H1 (cell line): Measurements from ENCODE around the gene GOLGA8S.

Experiments
- CEBPB ChIP-seq: IDR thresholded peaks from 2 replicates; pipeline ENCODE4 v1.6.1; 2012; ENCODE audit warnings: low read depth, low read length
- EZH2 ChIP-seq: fragments of 200-600 bp; sonication (generic); IDR thresholded peaks from 2 replicates; pipeline ENCODE4 v1.7.1; 2012; ENCODE audit warnings: low read depth, mild to moderate bottlenecking, moderate library complexity, low read length, inconsistent platforms; ENCODE audit not compliant: severe bottlenecking
- GTF2F1 ChIP-seq: IDR thresholded peaks from 2 replicates; pipeline ENCODE4 v1.6.1; 2012; ENCODE audit warnings: low read depth, low read length, improper control_type of control experiment, borderline replicate concordance
- KDM1A ChIP-seq: fragments of 200-600, 300-600 bp; sonication (generic); IDR thresholded peaks from 2 replicates; pipeline ENCODE4 v1.7.1; 2016; ENCODE audit warnings: mild to moderate bottlenecking, low read length, borderline replicate concordance
- KDM5A ChIP-seq: fragments of 200-600 bp; IDR thresholded peaks from 2 replicates; pipeline ENCODE4 v1.7.1; 2012; ENCODE audit warnings: mild to moderate bottlenecking, low read length, inconsistent platforms, mixed read lengths
- POLR2A ChIP-seq, 2 experiments: IDR thresholded peaks; 1 replicate in 1 of 2; 2 replicates in 1 of 2; pipeline ENCODE4 v1.6.1; 2011; ENCODE audit warnings: low read depth in 2 of 2, low read length in 2 of 2, mild to moderate bottlenecking in 2 of 2; ENCODE audit errors: control extremely low read depth in 1 of 2
- POLR2AphosphoS5 ChIP-seq: IDR thresholded peaks from 2 replicates; pipeline ENCODE4 v1.6.1; 2011; ENCODE audit warnings: low read depth, low read length
- RNF2 ChIP-seq: fragments of 200-900, 300-1000 bp; sonication (generic); IDR thresholded peaks from 2 replicates; pipeline ENCODE4 v1.7.1; 2016; ENCODE audit warnings: borderline replicate concordance, low read depth, mild to moderate bottlenecking, antibody characterized with exemption, low read length; ENCODE audit not compliant: poor library complexity, severe bottlenecking; ENCODE audit errors: missing control alignments
- TBP ChIP-seq: IDR thresholded peaks from 2 replicates; pipeline ENCODE4 v1.6.1; 2011; ENCODE audit warnings: low read depth, low read length, improper control_type of control experiment
- TF ChIP-seq, protein P1 (sequence below), 3 experiments: IDR thresholded peaks; 1 replicate in 2 of 3; 2 replicates in 1 of 3; pipeline versions ENCODE4 v1.5.1 to v1.6.1; 2011; ENCODE audit warnings: low read length in 3 of 3, mild to moderate bottlenecking in 3 of 3, inconsistent platforms in 2 of 3, low read depth in 1 of 3, moderate library complexity in 1 of 3; ENCODE audit not compliant: insufficient read depth in 1 of 3; ENCODE audit errors: control extremely low read depth in 1 of 3

DNA sequence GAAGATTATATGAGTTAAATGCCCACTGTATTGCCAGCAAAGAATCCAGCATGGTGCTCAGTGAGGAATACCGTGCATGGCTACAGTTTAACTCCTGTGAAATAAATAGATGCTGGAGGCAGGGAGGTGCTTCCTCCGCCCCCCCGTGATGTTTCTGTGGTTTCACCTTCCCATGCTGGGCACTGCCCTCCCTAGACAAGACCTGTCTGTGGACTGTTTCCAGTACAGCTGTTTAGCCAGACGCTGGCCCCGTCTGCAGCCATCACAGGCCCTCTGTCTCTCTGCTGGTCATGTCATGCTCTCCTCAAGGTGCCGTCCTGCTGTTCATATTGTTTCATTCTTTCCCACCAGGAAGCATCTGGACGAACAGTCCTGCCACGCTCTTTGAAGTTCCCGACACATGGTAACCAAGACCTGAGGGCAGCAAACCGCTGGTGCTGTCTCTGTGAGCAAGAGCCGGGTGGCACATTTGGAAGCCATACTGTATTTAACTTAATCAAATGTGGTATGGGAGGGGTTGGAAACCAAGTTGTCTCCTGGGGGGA, 31.4 kb downstream of the GOLGA8S start:
- TF ChIP-seq TBP (no peak), POLR2A (IDR thresholded peaks at IDR 0.05; ENCODE audit: control extremely low read depth in 1 of 2, low read depth in 2 of 2, low read length in 2 of 2) (no peak), RNF2 (no peak), POLR2AphosphoS5 (no peak), KDM5A (no peak), CEBPB (no peak), EZH2 (no peak), KDM1A (no peak), GTF2F1 (no peak)
- TF ChIP-seq, protein P1, sequence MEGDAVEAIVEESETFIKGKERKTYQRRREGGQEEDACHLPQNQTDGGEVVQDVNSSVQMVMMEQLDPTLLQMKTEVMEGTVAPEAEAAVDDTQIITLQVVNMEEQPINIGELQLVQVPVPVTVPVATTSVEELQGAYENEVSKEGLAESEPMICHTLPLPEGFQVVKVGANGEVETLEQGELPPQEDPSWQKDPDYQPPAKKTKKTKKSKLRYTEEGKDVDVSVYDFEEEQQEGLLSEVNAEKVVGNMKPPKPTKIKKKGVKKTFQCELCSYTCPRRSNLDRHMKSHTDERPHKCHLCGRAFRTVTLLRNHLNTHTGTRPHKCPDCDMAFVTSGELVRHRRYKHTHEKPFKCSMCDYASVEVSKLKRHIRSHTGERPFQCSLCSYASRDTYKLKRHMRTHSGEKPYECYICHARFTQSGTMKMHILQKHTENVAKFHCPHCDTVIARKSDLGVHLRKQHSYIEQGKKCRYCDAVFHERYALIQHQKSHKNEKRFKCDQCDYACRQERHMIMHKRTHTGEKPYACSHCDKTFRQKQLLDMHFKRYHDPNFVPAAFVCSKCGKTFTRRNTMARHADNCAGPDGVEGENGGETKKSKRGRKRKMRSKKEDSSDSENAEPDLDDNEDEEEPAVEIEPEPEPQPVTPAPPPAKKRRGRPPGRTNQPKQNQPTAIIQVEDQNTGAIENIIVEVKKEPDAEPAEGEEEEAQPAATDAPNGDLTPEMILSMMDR (IDR thresholded peaks at IDR 0.05; ENCODE audit: control extremely low read depth in 1 of 3, insufficient read depth in 1 of 3, low read depth in 1 of 3, low read length in 3 of 3), result no peak
